Liver (tissue), 9 donors: ENCODE measurements around the gene LIMS1. TPM values are rescaled to one million over a fixed set of nuclear protein-coding genes. Genes with fewer than 3 reads are reported as not detected.
"Not testable (repeated sequence)": the region's sequence is repeated elsewhere in the genome, so short reads cannot be mapped to it uniquely, and the experiment has no call there.

ENCODE experiments used
- DNase-seq: peaks from one replicate; pipeline ENCODE4 v3.0.0-alpha.2; 2017; ENCODE audit warnings: low spot score
- H3K27ac ChIP-seq, 2 donors: one replicate each; pipeline ENCODE4 v1.7.0; 2013; ENCODE audit warnings: inconsistent platforms in 2 of 2, low read length in 2 of 2, control low read depth in 1 of 2, low read depth in 1 of 2, mild to moderate bottlenecking in 1 of 2
- H3K27me3 ChIP-seq, 4 donors: one replicate each; pipeline versions ENCODE4 v1.6.1 to v1.7.0; 2013; ENCODE audit warnings: low read length in 3 of 4, inconsistent platforms in 1 of 4, mild to moderate bottlenecking in 1 of 4, moderate library complexity in 1 of 4; ENCODE audit not compliant: control insufficient read depth in 4 of 4, insufficient read depth in 4 of 4
- H3K36me3 ChIP-seq, 4 donors: one replicate each; pipeline versions ENCODE4 v1.6.1 to v1.7.0; 2013; ENCODE audit warnings: low read length in 3 of 4, mild to moderate bottlenecking in 3 of 4, low read depth in 1 of 4, moderate library complexity in 1 of 4; ENCODE audit not compliant: control insufficient read depth in 4 of 4, insufficient read depth in 3 of 4
- H3K4me1 ChIP-seq, 4 donors: one replicate each; pipeline versions ENCODE4 v1.6.1 to v1.7.0; 2013; ENCODE audit warnings: low read length in 3 of 4, mild to moderate bottlenecking in 3 of 4, moderate library complexity in 1 of 4; ENCODE audit not compliant: control insufficient read depth in 4 of 4, insufficient read depth in 4 of 4
- H3K4me3 ChIP-seq, 3 donors: one replicate each; pipeline versions ENCODE4 v1.6.1 to v1.7.0; 2013; ENCODE audit warnings: low read length in 3 of 3, control low read depth in 1 of 3, low read depth in 1 of 3, mild to moderate bottlenecking in 1 of 3
- H3K9ac ChIP-seq, 2 donors: one replicate each; pipeline ENCODE4 v1.7.0; 2013; ENCODE audit warnings: low read length in 2 of 2, mild to moderate bottlenecking in 2 of 2, moderate library complexity in 2 of 2, control low read depth in 1 of 2, low read depth in 1 of 2
- H3K9me3 ChIP-seq, 4 donors: one replicate each; pipeline versions ENCODE4 v1.6.1 to v1.7.0; 2013; ENCODE audit warnings: low read length in 3 of 4; ENCODE audit not compliant: control insufficient read depth in 4 of 4
- CTCF ChIP-seq: fragments of 150-350 bp; IDR thresholded peaks from 2 replicates; pipeline ENCODE4 v1.5.1; 2017; ENCODE audit warnings: improper control_type of control experiment, low read depth, low read length; ENCODE audit not compliant: missing input control
- EGR1 ChIP-seq, 2 donors: IDR thresholded peaks; 2 replicates each; pipeline ENCODE4 v1.6.1; 2016 to 2018; ENCODE audit warnings: antibody characterized with exemption in 2 of 2, low read depth in 2 of 2
- FOXA1 ChIP-seq: IDR thresholded peaks from 2 replicates; pipeline ENCODE4 v1.6.1; 2016; ENCODE audit warnings: antibody characterized with exemption
- FOXA2 ChIP-seq: IDR thresholded peaks from 2 replicates; pipeline ENCODE4 v1.6.1; 2016; ENCODE audit warnings: antibody characterized with exemption
- GABPA ChIP-seq, 2 donors: IDR thresholded peaks in 1 of 2; conservative IDR thresholded peaks in 1 of 2; 2 replicates each; pipeline ENCODE4 v1.6.1; 2016; ENCODE audit warnings: antibody characterized with exemption in 2 of 2, mild to moderate bottlenecking in 1 of 2, moderate library complexity in 1 of 2
- HNF4A ChIP-seq, 2 donors: conservative IDR thresholded peaks; 2 replicates each; pipeline ENCODE4 v1.6.1; 2016; ENCODE audit warnings: antibody characterized with exemption in 2 of 2, mild to moderate bottlenecking in 2 of 2
- MAX ChIP-seq: IDR thresholded peaks from 2 replicates; pipeline ENCODE4 v1.6.1; 2016; ENCODE audit warnings: antibody characterized with exemption
- NR2F2 ChIP-seq: IDR thresholded peaks from 2 replicates; pipeline ENCODE4 v1.6.1; 2016; ENCODE audit warnings: antibody characterized with exemption
- RAD21 ChIP-seq, 2 donors: IDR thresholded peaks; 2 replicates each; pipeline ENCODE4 v1.6.1; 2016; ENCODE audit warnings: antibody characterized with exemption in 2 of 2, mild to moderate bottlenecking in 2 of 2
- REST ChIP-seq: IDR thresholded peaks from 2 replicates; pipeline ENCODE4 v1.6.1; 2016; ENCODE audit warnings: antibody characterized with exemption, mild to moderate bottlenecking
- RXRA ChIP-seq, 2 donors: IDR thresholded peaks; 2 replicates each; pipeline ENCODE4 v1.6.1; 2017 to 2018; ENCODE audit warnings: antibody characterized with exemption in 2 of 2, mild to moderate bottlenecking in 1 of 2
- SP1 ChIP-seq: IDR thresholded peaks from 2 replicates; pipeline ENCODE4 v1.6.1; 2018; ENCODE audit warnings: antibody characterized with exemption, mild to moderate bottlenecking
- TAF1 ChIP-seq: conservative IDR thresholded peaks from 2 replicates; pipeline ENCODE4 v1.6.1; 2016; ENCODE audit warnings: antibody characterized with exemption, mild to moderate bottlenecking
- YY1 ChIP-seq: IDR thresholded peaks from 2 replicates; pipeline ENCODE4 v1.6.1; 2016; ENCODE audit warnings: antibody characterized with exemption, mild to moderate bottlenecking
- ZBTB33 ChIP-seq: IDR thresholded peaks from 2 replicates; pipeline ENCODE4 v1.6.1; 2016; ENCODE audit warnings: antibody characterized with exemption
- WGBS: extraction: QIAGEN DNeasy Blood & Tissue Kit; methylation state at CpG from one replicate; pipeline ENCODE4 v1.1.7; 2013; 5-methylcytosine and 5-hydroxymethylcytosine counted together
- polyA plus RNA-seq, 2 donors: library from polyadenylated mRNA; stranded (reverse) in 1 of 2; unstranded in 1 of 2; fragments of 200-250 nt in 1 of 2; fragments of >200 nt in 1 of 2; fragmentation: Nextera tagmentation in 1 of 2; extraction: Ambion mirVana in 1 of 2; gene quantifications; one replicate each; pipeline versions ENCODE4 v1.2.1 to v1.2.3, GENCODE V29; 2013 to 2015
- total RNA-seq, 2 donors: library from RNA; depleted of rRNA; stranded (reverse); fragments of >200 nt; gene quantifications; one replicate each; pipeline ENCODE4 v1.2.3, GENCODE V29; 2014
- donor health status: healthy.
- donor health status: healthy.
- donor health status: healthy.
- donor health status: healthy.
- donor health status: healthy.

The LIMS1 gene
- total and polyA plus RNA-seq, 4 donors: 10.2 to 37.1 (median 22.1) TPM

- not testable (repeated sequence) for DNase-seq, H3K36me3 ChIP-seq, H3K9me3 ChIP-seq, H3K4me1 ChIP-seq, H3K4me3 ChIP-seq, H3K27me3 ChIP-seq, H3K27ac ChIP-seq, H3K9ac ChIP-seq
- 67% methylated on average over 7 of the region's 7 CpGs for WGBS
- peak; percentile 47 to 52 for TF ChIP-seq RAD21 (IDR thresholded peaks at IDR 0.05)
These were observed 63.0 kb downstream of the LIMS1 start for GRCh38 chr2:108597105-108597744.

- H3K9ac ChIP-seq, H3K4me3 ChIP-seq, H3K27me3 ChIP-seq, H3K9me3 ChIP-seq, DNase-seq, H3K4me1 ChIP-seq, H3K36me3 ChIP-seq: not testable (repeated sequence)
- H3K27ac ChIP-seq: peak overlapping the region; percentile 36 to 61
- TF ChIP-seq HNF4A (conservative IDR thresholded peaks at IDR 0.05) (peak in 1 of 2 donors; percentile 38), YY1 (peak; percentile 11), RXRA (IDR thresholded peaks at IDR 0.05) (peak in 1 of 2 donors; percentile 52)
- 50% methylated on average over 10 of the region's 10 CpGs for WGBS
These were observed 66.9 kb downstream of the LIMS1 start for GRCh38 chr2:108601199-108601598.

- Histone ChIP-seq H3K4me3 (no peak overlapping the region), H3K27ac (no peak overlapping the region), H3K4me1 (peaks cover 0 to 5% (median 0%) of the 10 kb centered on the region in 4 donors), H3K36me3 (no peaks in the 10 kb centered on the region), H3K9ac (no peak overlapping the region), H3K27me3 (no peaks in the 10 kb centered on the region), H3K9me3 (no peaks in the 10 kb centered on the region)
- no peak for DNase-seq
- no peak for TF ChIP-seq NR2F2
- no peak for TF ChIP-seq CTCF
- no peak for TF ChIP-seq FOXA2
- TF ChIP-seq FOXA1: no peak
- no peak for TF ChIP-seq GABPA (IDR thresholded peaks at IDR 0.05 in 1 of 2, conservative IDR thresholded peaks at IDR 0.05 in 1 of 2)
- no peak for TF ChIP-seq SP1
- TF ChIP-seq EGR1 (IDR thresholded peaks at IDR 0.05; ENCODE audit: low read depth in 2 of 2): no peak
- TF ChIP-seq YY1: no peak
- no peak for TF ChIP-seq MAX
- no peak for TF ChIP-seq TAF1
- no peak for TF ChIP-seq REST
- TF ChIP-seq ZBTB33: no peak
These were observed 68.2 kb downstream of the LIMS1 start for GRCh38 chr2:108602422-108602821.
